HG03045 (cell line): ENCODE results near the gene CORO2B.
"Not testable (repeated sequence)": the region's sequence is repeated elsewhere in the genome, so short reads cannot be mapped to it uniquely, and the experiment has no call there.

Experiments
- ATAC-seq: cut with Tn5 transposase; IDR thresholded peaks from one replicate; pipeline ENCODE4 v1.9.1; 2021; ENCODE audit warnings: mild to moderate bottlenecking, moderate library complexity; ENCODE audit not compliant: unreplicated experiment

CORO2B gene

GRCh38 chr15:68644083-68644904 lies 65.5 kb downstream of the CORO2B start:
- ATAC-seq: no peak

- ATAC-seq: no peak
These were observed 66.2 kb downstream of the CORO2B start for GRCh38 chr15:68644996-68645395.

DNA sequence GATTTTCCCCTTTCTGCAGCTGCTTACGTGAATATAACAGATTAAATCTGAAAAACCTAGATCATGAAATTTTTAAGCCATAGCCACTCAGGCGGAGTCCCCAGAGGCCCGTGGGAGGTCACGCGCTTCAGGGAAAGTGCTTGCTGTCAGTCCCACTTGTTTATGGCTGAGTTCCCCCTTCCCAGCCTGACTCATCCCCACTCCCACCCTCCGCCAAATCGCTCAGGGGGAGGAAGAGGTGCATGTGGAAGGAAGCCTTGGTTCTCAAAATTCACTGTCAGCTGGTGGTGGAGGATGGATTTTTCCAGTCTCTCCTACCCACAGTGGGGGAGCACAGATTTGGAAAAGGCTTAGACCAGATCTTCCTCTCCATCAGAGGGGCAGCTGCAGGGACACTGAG lies 67.4 kb downstream of the CORO2B start:
- ATAC-seq: no peak

DNA sequence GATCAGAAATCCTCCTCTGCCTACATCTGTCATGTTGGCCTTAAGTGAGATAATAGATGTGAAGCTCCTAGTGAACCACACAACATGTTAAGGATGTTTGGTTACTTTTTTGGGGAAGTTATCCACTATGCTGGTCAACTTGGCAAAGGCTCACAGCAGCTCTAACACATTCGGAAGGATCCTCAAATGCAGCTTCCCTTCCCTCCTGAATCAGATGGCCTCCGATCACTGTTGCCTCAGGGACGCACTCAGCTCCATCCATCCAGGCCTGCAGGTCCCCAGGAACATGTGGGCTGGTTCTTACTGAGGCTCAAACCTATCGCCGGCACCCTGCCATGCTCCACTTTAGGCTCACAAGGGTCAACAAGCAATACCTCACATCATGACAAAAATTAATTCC lies 67.9 kb downstream of the CORO2B start:
- no peak for ATAC-seq

DNA sequence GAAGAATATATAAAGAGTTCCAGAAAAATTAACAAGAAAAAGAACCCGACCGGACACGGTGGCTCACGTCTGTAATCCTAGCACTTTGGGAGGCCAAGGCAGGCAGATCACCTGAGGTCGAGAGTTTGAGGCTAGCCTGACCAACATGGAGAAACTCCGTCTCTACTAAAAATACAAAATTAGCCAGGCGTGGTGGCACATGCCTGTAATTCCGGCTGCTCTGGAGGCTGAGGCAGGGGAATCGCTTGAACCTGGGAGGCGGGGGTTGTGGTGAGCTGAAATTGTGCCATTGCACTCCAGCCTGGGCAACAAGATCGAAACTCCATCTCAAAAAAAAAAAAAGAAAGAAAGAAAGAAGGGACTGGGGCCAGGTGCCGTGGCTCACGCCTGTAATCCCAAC lies 68.6 kb downstream of the CORO2B start:
- ATAC-seq: not testable (repeated sequence)

DNA sequence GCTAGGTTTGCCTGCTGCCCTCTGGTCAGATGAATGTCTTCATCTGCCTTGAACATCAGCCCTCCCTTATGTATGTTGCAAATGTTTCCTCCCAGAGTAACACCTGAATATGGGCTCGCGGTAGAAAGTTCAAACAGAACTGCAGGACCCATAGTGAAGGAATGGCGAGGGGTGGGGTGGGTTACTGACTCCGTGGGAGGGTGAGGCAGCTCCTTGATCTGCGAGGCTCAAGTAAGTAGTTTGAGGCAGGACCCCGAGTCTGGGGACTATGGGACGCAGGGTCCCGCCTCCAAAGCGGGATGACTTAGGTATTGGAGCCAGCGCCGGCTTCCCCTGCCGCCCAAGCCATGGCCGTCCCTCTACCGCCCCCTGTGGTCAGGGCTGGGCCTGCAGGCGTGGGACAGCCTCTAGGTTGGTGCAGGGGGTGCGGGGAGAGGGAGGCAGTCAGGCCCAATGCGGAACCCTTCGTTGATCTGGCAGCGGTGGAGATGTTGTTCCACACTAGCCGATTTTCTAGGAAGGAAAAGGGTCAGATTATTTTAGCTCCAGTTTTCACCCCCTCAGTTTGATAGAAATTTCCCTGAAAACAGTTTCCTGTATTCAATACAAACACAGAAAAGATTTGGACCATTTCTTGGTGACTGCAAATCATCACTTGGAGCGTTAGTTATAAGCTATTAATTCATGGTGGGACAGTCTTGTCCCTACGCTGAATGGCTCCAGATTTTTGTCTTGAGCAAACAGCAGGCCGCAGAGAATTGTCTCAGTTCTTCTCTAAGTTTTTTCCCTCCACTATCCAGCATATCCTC lies 72.3 kb downstream of the CORO2B start:
- ATAC-seq: no peak

DNA sequence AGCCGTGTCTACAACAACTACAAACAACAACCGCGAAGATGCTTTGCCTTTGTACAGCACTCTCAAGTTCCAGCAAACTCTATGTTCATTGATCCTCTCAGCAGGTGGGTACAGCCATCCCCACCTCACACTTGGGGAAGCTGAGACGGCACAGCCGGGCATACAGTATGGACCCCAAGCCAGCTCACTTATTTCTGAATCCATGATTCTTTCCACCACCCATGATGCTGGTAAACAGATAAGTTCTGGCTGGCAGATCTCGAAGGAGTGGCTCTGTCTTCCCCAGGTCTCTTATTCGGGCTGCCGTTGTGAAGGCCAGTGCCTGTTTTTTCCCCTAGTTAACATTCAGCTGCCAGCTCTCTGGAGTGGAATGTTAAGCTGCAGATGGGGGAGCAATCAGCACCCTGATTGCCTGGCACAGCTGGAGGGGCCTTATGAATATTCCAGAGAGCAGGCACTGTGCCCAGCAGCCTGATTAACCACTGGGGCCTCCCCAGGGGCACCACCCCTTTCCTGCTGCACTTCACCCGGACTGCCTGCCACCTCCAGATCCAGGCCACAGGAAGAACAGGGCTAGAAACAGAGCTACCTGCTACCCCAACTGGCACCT lies 73.2 kb downstream of the CORO2B start:
- no peak for ATAC-seq

DNA sequence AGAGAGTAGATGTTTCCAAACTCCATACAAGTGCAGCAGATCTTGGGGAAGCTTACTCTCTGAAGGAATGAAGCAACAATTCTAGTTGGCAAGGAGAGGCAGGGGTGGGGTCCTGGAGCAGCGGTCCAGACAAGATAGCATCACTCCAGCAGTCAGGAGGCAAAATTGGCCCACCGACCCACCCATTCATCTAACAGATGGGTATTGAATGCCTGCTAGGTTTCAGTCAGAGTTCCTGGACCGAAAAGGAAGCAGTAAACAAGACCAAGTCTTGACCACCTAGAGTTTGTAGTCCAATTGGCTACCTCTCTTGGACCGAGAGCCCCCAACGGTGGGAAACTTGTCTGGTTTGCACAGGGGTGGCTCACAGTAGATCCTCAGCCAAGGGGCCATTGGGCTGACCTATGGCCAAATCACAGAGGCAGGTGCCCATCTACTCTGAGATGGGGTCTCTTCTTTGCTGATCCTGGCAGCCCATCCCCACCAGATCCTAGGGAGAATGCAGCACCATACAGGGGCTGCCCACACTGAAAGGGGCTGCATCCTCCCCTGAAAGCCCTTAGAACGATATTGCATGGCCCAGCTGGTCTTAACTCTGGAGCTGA lies 74.3 kb downstream of the CORO2B start:
- no peak for ATAC-seq

DNA sequence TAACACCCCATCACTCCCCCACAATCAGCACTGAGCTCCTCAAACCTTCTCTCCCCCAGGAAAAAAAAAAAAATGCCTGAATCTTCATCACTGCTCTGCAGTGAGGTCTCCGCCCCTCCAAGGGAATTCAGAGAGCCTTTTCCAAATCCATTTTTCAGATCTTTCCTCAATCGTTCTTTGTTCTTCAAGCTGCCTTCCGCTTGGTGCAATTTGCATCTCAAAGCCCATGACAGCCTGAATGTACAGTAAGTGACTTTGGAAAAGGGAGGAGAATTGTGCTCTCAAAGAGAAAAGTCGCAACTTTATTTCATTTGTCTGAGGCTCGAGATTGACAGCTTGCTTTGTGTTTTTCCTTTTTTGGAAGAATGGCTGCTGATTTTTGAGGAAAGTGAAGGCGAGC lies 75.0 kb downstream of the CORO2B start:
- no peak for ATAC-seq

GRCh38 chr15:68654786-68655560 lies 76.2 kb downstream of the CORO2B start:
- ATAC-seq: no peak

DNA sequence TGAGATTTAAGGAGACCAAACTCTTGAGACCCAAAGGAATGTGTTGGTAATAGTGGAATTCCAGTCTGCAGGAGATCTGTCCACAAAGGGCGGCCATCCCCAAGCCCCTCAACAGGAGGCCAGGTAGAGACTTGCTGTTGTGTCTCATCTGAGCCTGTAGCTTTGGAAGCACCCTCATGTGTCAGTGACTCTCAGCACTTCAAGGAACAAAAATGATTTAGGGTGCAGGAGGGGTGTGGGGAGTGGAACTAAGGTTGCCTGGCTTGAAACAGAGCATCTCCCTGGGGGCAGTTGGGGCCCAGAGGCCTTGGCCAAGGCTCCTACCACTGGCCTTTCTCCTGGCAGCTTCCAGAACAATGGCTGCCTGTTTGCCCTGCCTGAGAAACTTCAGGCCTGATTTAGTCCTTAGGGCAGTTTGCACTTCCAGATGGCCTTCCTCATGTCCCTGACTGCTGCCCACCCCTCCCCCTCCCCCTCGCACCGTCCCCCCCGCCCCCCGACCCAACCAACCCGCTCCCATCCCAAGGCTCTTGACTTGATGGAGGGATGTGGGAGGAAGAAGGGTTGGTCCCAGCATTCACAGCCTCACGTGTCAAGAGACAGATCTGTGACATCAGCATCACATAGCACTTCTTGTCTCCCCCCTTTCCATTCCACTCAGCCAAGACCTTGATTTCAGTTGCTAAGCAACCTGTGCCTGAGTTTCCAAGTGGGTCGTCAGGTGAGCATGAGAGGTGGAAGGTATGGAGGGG lies 77.1 kb downstream of the CORO2B start:
- no peak for ATAC-seq

GRCh38 chr15:68656438-68656739 lies 77.6 kb downstream of the CORO2B start:
- no peak for ATAC-seq

- ATAC-seq: no peak
These were observed 79.4 kb downstream of the CORO2B start for GRCh38 chr15:68658151-68658550.

DNA sequence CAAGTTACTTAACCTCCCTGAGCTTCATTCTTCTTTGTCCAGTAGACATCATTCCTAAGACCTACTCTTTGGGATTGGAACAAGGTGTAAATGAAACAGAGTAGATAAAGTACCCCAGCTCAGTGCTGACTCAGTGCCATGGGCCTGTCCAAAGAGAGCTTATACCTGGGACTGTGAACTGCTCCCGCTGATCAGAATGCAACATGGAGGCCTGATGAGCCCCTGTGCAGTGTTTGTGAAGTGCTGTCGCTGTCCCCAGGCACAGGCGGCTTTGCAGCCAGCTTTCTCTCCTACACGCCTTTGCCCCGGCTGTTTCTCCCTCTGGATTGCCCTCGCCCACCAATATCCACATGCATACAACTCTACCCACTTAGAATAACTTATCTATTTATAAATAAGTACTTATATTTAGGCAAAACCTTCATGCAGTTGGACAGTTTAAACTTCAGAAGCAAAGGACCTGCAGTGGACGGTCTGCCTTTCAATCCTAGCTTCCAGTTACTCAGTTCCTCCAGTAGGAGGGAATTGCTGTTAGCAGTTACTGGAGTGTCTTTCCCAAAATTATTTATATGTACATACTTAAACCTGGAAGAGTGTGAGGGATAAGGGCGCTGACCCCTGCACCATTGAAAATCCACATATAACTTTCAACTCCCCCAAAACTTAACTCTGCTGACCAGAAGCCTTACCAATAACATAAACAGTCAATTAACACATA lies 80.0 kb downstream of the CORO2B start:
- no peak for ATAC-seq

GRCh38 chr15:68663526-68663925 lies 84.7 kb downstream of the CORO2B start:
- ATAC-seq: no peak

DNA sequence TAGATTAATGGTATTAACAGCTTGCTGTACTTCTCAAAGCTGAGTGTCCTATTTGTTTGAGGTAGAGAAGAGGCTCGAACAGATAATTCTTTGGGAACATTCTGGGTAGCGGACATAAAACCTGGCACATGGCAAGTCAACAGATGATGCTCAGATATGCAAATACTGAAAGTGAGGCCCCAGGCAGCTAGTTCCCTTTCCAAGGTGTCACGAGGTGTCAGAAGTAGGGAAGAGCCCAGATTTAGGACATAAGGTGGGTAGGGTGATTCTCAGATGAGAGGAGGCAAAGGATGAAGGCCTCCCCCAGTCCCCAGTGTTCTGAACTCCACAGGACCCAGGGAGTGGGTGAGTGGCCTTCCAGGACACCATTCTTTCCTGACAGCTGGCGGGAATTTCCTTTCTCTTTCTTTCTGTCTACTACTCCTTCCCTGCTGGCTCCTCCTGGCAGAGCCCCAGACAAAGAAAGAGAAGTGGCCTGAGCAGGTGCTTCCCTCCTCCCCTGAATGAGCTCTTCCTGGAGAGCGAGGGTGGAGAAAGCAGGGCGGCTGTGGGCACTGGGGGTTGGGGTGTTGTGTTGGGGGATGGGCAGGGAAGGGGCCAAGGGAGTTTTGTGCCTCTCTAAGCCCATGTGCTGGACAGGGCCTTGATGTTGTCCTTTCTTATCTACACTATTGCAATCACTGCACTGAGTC lies 87.5 kb downstream of the CORO2B start:
- ATAC-seq: no peak

DNA sequence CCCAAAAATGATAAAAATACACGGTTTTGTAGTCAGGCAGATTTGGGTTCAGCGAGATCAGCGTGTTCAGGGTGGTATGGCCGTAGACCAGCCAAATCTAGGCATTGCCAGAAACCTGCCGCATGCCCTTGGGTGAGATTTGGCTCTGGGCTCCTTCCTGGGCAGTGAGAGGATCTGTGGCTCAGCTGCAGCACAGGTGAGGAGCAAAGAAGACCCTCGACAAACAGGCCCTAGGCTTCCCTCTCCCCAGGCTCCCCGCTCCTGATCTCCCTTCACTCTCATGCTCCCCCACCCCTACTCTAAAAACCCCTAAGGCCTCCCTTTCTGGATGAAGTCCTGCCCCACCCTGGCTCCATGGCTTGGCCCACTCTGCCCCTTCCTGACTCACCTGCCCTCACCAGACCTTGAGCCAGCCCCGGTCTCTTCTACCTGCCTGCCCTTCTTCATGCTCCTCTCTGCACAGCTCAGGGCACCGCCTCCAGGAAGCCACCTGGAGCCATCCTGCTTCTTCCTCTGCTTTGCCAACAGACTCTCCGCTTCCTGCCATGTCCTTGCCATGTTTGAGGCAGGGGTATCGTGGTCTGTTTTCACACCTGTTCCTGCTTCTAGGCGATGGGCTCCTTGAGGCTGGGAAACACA lies 88.1 kb downstream of the CORO2B start:
- no peak for ATAC-seq
